ENCODE data around the gene ZNF740.
"Not testable (repeated sequence)": the region's sequence is repeated elsewhere in the genome, so short reads cannot be mapped to it uniquely, and the experiment has no call there.

The ZNF740 gene

GRCh38 chr12:53173085-53173715 is 7.3 kb upstream of the ZNF740 start:
- no peak for DNase-seq (ENCODE audit: low read depth)

GRCh38 chr12:53174881-53175491 is 5.5 kb upstream of the ZNF740 start:
- no peak for DNase-seq (ENCODE audit: low read depth)

GRCh38 chr12:53176750-53177149 is 3.8 kb upstream of the ZNF740 start:
- DNase-seq (ENCODE audit: low read depth), result no peak

DNA sequence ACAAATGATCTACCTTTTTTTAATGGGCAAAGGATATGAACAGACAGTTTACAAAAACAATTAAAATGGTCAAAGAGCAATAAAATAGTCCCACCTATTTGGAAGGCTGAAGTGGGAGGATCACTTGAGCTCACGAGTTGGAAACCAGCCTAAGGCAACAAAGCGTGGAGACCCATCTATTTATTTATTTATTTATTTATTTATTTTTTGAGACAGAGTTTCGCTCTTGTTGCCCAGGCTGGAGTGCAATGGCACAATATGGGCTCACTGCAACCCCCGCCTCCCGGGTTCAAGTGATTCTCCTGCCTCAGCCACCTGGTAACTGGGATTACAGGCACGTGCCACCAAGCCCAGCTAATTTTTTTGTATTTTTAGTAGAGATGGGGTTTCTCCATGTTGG is 3.1 kb upstream of the ZNF740 start:
- not testable (repeated sequence) for DNase-seq (ENCODE audit: low read depth)

DNA sequence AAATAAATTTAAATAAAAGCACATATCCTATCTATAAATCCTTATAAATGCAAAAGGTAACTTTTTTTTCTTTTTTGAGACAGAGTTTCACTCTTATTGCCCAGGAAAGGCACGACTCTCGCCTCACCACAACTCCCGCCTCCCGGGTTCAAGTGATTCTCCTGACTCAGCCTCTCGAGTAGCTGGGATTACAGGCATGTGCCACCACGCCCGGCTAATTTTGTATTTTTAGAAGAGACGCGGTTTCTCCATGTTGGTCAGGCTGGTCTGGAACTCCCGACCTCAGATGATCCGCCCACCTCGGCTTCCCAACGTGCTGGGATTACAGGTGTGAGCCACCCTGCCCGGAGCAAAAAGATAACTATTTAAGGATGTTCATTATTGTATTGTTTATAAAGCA is 1.7 kb upstream of the ZNF740 start:
- not testable (repeated sequence) for DNase-seq (ENCODE audit: low read depth)

DNA sequence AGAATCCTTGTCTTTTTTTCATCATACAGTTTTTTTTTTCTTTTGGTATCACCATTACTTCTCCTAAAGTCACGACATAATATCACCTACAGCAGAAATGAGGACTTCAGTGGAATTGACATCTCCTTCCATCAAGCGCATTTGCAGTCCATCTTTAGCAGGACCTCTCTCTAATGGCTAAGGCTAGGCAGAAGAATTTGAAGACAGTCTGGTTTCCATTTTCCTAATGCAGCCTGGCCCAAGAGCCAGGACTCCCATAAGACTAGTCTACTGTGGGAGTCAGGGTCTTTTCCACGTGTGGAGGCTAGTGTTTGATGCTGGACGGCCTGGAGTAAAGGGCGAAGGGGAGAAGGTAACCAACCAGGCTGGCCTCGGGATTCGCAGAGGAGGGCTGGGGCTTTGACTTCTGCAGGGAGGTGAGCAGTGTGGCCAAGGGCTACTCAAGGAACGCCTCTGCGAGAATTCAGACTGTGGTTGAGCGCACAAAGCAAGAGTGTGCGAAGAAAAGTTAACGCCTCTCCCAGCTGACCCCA is 769 bp upstream of the ZNF740 start:
- DNase-seq (ENCODE audit: low read depth), result no peak

DNA sequence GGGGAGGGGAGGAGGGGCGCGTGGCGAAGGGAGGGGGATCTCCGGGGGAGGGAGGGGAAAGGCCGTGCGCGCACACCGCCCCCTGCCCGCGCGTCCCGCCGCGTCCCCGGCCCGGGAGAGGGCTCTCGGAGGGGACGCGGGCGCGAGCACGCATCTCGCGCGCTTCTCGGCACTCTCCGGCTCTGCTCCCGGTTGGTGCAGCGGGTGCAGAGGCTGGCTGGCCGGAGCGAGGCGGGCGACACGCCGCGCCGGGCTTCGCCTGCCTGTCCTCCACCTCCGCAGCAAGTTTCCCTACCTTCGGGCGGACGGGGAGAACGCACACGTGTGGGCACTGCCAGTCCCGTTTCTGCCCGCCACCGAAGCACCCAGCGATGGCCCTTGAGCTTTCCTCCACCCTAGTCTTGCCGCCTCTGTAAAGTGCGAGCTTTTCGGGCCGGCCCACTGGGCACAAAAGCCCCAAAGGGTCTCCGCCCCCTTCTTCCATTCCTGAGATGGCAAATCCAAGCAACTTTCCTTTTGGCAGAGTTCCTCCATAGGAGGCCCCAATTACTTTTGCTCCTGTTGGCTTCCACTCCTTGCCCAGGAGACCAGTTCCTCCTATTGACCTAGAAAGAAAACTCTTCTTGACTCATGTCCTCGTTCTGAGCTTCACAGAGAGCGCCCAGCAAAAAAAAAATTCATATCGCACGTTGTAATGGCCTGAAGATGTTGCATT is 566 bp downstream of the ZNF740 start:
- DNase-seq (ENCODE audit: low read depth), result peak; percentile 65

GRCh38 chr12:53181935-53182334 is 1.4 kb downstream of the ZNF740 start:
- DNase-seq (ENCODE audit: low read depth), result no peak

GRCh38 chr12:53182903-53183302 is 2.4 kb downstream of the ZNF740 start:
- no peak for DNase-seq (ENCODE audit: low read depth)

DNA sequence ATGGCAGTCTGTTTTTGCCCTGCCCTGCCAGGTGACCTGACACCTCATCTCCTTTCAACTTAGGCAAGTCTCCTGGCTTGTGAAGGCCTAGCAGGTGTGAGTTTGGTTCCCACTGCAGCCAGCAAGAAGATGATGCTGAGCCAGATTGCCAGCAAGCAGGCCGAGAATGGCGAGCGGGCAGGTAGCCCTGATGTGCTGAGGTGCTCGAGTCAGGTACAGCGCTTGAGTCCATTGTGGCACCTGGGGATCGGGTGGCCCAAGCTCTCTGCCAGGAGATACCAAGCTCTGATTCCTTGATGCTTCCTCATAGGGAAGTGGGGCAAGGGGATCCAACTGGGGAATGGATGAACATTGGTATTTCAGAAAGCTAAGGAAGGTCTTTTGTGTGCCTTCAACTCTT is 4.3 kb downstream of the ZNF740 start:
- DNase-seq (ENCODE audit: low read depth), result no peak

DNA sequence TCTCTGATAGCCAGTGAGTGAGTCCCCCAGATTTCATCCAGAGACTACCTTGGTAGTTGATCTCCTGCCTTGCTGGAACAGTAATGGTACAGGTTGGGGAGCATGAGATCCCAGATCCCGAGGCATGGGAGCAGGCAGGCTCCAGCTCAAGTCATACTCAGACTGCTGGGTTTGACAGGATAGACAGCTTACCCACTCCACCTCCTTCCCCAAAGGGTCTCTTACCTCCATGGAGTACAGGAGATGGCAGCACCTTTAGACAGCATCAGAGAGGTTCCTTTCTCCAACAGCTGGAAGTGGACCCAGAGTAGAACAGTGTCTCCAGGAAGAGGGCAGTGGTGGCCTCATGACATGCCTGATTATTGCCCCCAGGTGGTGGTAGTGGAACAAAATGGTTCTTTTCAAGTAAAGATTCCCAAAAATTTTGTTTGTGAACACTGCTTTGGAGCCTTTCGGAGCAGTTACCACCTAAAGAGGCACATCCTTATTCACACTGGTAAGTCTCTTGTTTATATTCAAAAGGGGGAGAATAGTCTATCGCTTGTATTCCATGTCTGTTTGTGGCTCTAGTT is 5.1 kb downstream of the ZNF740 start:
- no peak for DNase-seq (ENCODE audit: low read depth)

- DNase-seq (ENCODE audit: low read depth), result no peak
These were observed 6.2 kb downstream of the ZNF740 start for GRCh38 chr12:53186745-53187144.

DNA sequence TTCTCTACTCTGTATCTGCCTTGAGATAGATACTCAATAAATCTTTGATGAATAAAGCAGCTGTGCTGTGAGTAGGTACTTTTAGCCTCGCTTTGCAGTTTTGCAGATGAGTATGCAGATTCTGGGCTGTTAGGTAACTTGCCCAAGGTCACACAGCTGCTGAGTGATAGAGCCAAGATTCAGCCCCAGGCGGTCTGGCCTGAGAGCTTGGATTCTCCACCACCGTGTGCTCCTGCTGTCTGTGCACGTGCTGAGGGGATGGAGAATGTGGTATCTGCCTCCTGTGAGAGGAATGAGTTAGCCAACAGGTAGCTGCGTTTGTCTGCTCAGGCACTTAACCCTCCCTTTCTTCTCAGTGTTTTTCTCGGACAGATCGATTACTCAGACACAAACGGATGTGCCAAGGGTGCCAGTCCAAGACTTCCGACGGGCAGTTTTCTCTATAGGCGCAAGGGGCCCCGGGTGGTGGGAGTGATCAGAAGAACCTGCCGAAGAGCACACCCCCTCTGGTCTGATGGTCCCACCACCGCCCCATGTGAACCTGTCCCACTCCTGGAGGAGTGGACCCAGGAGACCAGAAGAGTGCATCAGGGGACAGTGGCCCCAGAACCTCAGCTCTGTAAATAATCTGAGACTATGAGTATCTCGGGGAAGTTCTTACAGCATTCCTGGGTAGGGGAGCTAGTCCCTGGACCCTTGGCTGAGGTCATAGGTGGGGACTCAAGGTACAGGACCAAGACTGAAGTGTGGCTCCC is 6.8 kb downstream of the ZNF740 start:
- no peak for DNase-seq (ENCODE audit: low read depth)

DNA sequence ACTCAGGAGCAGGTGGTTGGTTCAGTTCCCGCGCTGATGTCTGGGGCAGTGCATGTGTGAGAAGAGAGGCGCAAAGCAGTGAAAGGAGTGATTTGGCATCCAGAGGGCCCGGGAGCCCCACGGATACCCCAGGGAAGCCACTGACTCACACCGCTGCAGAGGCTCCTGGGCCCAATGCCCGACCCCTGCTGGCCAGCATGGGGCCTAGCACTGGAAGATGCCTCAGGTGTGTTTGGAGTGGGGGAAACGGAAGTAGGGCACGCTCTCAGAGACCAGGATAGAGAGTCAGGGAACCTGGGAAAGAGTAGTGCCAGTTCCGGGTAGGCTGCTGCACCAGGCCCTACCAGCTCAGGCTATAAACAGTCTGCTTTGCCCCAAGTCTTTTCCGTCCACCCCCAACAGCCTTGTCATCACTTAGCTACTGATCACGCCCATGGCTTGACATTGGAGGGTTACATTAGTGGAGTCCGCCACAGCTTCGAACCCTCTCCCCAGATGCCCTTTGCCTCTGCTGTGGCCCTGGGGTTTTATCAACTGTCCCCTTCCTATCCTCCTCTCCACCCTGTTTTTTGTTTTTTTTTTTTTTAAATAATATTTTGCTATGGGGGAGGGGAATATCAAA is 9.7 kb downstream of the ZNF740 start:
- DNase-seq (ENCODE audit: low read depth), result peak; percentile 36

DNA sequence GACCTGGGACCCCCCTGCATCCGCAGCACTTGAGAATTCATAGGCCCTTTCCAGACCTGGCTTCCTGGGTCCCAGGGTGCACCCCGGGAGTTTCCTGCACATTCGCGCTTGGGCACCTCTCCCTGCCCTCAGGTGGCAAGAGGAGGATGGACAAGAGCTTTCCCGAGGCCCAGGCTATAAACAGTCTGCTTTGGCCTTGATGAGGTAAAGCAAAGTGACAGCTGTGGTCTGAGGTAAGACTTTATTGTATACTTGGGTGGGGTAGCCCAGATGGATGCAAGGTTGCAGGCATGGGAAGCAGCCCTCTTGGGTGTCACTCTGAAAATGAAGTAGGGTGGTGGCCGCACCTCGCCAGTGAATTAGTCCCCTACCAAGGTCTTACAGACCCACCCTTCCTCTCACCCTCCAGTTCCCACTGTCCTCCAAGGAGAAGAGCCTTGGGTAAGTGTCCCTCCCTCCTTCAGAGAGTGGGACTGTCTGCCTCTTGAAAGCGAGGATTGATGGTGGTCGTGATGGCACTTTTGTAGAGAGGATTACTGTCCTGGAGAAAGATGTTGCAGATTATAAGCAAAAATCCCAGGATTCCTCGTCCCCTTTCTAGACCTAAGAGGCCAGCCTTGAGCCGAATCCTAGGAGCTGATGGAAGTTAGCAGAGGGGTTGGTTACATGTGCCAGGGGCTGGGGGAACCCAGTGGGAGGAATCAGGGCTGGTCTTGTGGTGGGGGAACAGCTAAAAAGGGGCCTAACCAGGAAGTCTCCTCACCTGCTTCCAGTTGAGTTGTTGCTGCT is 10.8 kb downstream of the ZNF740 start:
- DNase-seq (ENCODE audit: low read depth), result no peak

DNA sequence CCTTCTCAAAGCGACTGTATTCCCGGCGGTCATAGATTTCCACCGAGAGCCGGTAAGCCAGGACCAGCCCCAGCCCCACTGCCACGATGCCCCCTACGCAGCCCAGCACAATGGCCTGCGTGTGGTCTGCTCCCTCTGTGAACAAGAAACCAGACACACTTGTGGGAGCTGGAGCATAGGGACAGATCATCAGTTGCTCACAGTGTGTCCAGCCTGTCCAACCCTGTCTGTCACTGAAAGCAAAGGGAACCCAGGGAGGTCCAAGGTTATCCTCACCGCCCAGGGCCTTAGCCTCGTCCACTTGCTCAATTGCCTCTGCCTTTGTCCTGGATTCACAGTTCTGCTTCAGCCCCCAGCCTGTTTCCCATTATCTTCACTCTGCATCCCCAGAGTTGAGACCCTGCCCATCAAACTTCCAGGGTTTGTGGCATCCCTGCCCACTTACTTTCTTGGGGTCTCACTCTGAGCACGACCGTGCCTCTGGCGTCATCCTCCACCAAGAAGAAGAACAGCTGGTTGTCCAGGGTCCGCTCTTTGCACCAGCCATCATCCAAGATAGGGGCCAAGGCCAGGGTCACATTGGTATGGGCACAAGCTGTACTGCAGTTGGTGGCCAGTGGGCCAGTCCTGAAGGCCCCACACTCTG is 11.5 kb downstream of the ZNF740 start:
- no peak for DNase-seq (ENCODE audit: low read depth)

DNA sequence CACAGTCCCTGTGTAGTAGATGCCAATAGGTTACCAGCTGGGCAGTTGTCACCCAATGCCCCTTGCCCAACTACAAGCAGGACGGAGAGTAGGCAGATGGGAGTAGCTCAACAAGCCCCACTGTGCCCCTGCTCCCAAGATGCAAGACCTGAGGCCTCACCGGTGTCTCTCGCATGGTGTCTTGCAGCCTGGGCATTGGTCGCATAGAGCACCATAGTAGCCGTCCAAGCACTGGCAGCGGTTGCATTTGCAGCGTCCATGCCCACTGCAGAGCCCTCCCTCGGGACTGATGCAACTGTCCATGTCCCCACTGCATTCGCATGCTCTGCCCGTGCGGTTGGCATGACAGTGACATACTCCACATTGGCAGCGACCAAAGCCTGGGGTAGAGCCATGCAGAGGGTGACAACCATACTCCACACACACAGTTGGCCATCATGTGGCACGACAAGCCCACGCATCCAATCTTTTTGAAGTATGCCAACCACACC is 12.1 kb downstream of the ZNF740 start:
- no peak for DNase-seq (ENCODE audit: low read depth)

GRCh38 chr12:53193040-53193439 is 12.5 kb downstream of the ZNF740 start:
- no peak for DNase-seq (ENCODE audit: low read depth)

DNA sequence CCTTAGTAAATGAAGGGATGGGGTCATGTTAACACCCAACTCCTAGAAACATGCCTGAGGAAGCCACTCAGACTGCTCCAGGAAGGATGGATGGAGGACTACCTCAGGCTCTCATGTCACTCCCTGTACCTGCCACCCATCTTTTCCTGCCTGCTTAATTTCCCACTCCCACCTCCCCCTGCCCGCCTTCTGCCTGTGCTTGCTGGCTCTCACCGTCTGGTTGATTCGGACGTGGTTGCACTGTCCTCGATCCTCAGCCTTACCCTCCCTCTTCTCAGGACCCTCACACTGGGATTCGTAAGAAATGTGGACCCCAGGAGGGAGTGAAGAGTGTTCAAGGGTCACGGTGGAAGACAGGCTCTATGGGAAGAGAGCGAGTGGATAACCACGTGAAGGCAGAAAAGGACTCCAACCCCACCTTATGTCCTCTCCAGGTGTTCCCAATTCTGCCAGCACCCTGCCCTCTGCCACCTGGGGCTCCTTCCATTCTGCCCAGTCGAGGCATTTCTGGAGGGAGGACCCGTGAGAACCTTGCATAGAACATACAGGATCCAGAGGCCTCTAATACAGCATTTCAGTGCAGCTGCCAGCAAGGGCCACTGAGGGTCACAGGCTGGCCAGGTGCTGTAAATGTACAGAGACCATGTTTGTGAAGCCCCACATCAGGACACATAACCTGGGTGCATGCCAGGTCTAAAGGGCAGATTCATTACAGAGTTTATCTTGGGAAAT is 13.6 kb downstream of the ZNF740 start:
- DNase-seq (ENCODE audit: low read depth), result no peak

Data from T follicular helper cell (primary cell).